NCI-H748 (cell line): ENCODE measurements around the gene PHYHD1.

Experiments
- DNase-seq: peaks from one replicate; lab custom pipeline; 2025; ENCODE audit not compliant: unreplicated experiment; lab: John Stamatoyannopoulos, UW

Gene PHYHD1

DNA sequence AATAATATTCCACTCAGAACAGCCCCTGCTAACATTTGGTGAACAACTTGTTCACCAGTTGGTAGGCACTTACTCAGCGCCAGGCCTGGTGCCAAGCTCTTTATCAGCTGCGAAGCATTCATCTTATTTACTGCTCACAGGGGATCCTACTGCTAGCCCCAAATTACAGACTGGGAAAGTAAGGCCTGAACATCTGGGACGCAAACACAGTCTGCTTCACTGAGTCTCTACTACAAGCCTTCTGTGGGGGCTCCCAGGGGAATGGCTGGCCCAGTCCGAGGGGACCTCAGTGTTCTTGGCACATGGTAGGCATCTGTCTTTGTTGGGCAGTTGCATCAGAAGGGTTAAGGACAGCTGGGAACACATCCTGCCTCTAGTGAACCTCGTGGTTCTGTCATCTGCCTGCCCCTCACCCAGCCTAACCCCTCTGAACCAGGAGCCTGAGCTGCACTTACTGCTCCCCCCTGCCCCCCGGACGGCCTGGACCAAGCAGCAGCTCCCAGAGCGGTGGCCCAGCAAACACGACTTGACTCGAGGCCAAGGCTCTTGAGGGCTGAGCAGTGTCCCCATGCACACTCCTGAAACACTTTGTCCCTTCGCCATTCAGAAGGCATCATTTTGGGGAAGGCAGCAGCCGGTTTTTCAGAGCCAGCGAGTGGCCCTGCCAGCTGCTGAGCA, at the start of gene PHYHD1:
TSS of gene PHYHD1 (plus strand) at position 602 of the 678 bp plus-strand sequence. CDS start 1,342 bp downstream, outside the sequence.
- DNase-seq = no peak

DNA sequence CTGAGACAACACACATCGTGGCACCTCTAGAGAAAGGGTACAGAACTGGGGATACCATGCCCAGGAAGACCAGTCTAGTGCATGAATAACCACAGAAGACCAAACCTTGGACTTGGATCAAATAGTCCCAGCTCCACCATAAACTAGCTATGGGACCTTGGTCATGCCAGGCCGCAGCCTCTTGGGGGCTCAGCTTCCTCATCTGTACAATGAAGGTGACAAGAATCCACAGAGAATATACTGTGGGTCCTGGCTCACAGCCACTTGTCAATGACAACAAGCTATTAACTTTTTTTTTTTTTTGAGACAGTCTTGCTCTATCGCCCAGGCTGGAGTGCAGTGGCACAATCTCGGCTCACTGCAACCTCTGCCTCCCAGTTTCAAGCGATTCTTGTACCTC, 42.9 kb upstream of the PHYHD1 start:
- no peak for DNase-seq

DNA sequence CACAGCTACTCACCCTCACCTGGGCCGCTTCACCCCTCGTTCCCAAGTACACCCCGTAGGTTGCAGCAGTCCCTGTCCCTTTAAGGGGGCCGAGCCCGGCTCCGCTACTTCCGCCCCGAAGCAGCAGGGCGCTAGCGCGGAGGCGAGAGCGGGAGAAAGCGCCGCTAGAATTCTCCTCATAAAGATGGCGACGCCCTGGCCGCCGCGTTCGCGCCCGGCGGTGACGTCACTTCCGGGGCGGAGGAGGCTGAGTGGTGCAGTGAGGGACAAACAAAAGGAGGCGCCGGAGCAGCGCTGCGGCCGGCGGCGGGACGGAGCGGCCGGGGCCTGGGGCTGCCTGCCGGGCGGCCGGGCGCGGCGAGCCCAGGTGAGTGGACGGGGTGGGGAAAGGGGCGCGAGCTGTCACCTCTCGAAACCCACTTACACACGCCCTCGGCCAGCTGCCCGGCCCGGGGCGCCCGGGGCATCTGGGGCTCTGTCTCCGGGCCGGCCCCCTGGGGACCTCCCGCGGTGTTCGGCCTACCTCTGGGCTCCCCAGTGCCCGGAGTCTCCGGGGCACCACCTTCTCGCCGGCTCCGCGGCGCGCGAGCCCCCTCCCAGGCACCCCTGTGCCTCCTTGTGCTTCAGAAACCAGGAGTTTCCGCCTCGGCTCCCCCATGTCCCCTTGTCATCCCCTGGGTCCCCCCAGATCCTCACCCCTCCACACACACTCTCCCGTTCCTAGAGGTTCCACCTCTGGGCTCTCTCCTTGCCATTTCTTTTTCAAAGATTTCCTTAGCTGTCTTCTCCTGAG, 38.7 kb upstream of the PHYHD1 start, which contains the start of the genes KYAT1 and LRRC8A:
TSS of gene KYAT1 (minus strand) at position 67 of the 793 bp plus-strand sequence. CDS start 36,545 bp downstream, outside the sequence.
TSS of gene LRRC8A (plus strand) at position 250 of the 793 bp plus-strand sequence. CDS start 25,032 bp downstream, outside the sequence.
- peak; percentile 99 for DNase-seq

DNA sequence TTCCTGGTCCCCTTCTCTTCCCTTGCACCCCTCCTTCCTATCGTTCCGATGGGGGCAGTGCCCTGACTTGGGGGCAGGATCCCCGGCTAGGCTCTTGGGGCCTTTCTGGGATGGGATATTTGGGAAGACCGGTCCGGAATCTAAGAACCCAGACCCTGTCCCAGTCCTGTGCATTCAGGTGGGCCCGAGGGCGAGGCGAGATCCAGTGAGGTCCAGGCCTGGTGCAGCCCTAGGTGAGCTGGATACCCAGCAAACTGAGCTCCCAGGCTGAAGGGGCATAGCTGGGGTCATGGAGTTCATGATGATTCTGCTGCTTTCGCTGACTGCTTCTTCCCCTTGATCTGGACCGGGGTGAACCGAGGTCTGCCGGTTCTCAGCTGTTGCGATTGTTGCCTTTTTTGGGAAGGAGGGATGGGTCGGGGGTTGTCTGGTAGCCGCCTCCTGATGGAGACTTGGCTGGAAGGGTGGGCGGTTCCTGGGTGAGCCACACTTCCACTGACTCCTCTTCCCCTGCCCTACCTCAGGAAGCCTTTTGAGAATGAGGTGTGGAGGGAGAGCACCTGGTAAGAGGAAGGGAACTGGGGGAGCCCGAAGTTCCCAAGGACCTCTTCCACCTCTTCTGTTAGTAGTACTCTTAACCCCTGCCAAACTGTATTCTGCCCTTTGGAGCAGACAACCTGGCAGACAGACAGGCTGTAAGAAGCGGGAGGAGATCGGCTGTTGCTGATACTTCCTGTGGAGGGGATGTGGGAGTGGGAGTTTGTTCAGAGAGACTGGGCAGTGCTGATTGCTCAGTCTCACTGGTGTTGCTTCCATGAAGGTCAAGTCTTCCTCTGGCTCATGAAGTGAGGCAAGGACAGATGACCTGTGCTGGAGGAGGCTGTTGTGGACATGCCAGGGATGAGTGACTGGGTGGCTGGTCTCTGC, 37.8 kb upstream of the PHYHD1 start:
- DNase-seq = peak; percentile 34

DNA sequence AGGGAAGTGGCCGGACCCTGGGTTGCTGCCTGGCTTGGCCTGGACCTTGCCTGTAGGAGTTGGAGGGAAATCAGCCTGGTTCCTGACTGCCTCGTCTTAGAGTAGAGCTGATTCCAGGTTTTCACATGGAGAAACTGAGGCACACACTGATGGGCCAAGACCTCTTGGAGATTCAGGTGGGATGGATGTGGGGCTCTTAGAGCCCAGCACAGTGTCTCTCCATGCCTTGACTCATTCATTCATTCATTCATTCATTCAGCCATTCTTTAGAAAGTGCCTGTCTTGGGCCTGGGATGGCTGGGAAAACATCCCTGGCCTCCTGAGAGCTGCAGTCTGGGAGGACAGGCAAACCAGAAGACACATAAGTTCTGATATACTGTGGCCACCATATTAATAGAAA, 36.6 kb upstream of the PHYHD1 start:
- DNase-seq = no peak

DNA sequence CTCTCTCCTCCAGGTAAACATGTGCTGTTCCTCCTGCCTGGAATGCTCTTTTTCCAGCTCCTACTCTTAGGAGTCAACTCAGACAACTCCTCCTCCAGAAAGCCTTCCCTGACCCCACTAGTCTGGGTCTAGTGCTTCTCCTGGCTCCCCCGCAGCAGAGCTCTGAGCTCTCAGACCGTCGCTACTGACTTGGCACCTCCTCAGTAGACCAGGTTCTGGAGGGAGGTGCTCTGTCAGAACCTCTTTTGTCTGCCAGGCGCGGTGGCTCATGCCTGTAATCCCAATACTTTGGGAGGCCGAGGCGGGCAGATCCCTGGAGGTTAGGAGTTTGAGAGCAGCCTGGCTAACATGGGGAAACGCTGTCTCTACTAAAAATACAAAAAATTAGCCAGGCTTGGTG, 35.4 kb upstream of the PHYHD1 start:
- no peak for DNase-seq

DNA sequence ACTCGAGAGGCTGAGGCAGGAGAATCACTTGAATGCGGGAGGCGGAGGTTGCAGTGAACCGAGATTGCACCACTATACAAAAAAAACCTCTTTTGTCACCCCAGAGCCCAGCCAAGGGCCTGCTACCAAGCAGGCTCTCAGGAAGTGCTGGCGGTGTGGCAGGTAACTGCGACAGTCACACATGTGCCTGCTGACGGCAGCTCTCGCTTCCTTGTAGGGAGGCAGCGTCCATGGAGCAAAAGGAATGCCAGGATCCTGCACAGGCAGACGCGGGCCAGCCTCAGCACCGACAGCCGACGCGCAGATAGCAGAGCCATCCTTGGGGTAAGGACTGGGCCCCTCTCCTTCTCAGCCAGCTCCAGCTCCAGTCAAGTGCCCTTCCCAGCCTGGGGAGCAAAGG, 35.0 kb upstream of the PHYHD1 start:
- no peak for DNase-seq

DNA sequence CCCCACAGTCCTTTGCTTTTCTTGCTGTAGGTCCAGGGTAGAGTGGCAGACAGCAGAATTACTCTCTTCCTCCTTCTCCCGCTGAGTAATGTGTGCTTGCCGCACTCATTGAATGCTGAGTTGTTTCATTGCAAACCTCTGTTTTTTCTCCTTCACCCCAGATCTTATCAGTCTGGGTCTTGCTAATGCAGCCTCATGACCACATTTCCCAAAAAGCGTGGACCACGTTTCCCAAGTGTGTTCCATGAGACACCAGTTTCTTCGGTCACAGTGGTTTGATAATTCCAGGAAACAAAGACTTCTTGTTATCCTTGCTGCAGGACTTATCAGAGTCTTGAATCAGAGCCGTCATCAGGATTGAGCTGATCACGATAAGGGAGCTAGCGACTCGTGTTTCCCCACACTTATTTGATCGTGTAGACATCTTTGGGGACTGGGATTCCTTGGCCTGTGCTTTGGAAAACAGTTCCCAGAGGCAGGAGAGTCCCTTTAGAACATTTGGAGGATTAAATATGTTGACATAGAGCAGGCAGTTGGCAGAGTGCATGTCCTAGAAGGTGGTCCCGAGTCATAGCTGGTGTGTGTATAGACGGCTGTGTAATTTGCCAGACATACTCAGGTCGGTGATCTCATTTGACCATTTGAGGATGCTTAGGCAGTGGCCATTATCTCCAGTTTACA, 34.4 kb upstream of the PHYHD1 start:
- no peak for DNase-seq

DNA sequence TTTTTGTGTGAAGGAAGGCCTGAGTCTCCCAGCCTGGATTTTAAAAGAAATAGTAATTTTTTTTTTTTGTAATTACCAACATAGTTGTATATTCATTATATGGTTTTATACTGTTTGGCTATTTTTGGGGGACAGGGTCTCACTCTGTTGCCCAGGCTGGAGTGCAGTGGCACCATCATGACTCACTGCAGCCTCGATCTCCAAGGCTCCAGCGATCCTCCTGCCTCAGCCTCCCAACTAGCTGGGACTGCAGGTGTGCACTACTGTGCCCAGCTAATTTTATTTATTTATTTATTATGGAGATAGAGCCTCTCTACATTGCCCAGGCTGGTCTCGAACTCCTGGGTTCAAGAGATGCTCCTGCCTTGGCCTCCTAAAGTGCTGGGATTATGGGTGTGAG, 33.7 kb upstream of the PHYHD1 start:
- DNase-seq = no peak

DNA sequence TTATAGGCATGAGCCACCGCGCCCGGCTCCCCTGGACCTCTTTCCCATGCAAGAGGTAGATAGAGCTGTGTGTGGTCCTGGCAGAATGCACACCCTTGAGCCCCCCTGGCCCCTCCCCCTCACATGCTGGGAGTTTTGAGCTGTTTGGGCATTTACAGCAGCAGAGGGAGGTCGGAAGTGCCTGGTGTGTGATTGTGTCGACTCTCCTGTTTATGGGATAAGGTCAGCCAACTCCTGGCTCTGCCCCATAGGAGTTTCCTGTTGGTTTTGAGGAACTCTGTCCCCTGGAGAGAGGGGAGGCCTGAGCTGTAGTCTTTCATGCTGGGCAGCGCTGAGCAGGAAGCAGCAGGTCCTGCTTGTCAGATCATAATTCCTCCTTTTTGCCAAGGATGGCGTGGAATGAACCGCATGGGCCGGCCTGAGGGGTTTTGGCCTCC, 32.9 kb upstream of the PHYHD1 start:
- no peak for DNase-seq

DNA sequence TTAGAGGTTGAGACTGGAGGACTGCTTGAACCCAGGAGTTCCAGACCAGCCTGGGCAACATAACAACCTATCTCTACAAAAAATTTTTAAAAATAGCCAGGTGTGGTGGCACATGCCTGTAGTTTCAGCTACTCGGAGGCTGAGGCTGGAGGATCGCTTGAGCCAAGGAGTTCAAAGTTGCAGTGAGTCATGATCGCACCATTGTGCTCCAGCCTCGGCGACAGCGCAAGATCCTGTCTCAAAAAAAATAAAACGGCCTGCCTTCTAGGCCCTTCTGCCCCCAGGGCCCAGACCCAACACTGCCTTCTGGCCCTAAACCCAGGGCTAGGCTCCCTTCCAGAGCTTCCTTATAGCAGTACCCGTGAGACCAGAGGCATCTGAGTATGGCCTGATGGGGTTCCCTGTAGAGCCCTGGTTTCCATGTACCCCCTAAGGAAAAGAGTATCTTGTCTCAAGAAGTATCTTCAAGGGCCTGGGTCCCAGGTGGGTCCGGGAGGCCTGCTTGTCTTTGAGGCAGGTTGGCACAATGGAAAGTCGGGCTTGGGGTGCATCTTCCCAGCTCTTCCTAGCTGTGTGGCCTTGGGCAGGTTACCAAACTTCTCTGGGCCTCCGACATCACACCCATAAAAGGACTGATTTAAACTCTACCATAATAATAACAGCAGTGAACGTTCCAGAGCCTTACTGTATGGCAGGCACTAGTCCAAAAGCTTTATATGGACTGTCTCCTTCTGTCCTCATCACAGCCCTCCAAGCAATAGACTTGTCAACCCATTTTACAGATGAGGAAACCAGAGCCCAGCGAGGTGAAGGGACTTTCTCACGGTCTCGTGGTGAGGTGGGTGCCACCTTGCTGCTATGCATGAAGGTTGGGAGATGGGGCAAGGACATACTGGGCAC, 29.2 kb upstream of the PHYHD1 start:
- no peak for DNase-seq

DNA sequence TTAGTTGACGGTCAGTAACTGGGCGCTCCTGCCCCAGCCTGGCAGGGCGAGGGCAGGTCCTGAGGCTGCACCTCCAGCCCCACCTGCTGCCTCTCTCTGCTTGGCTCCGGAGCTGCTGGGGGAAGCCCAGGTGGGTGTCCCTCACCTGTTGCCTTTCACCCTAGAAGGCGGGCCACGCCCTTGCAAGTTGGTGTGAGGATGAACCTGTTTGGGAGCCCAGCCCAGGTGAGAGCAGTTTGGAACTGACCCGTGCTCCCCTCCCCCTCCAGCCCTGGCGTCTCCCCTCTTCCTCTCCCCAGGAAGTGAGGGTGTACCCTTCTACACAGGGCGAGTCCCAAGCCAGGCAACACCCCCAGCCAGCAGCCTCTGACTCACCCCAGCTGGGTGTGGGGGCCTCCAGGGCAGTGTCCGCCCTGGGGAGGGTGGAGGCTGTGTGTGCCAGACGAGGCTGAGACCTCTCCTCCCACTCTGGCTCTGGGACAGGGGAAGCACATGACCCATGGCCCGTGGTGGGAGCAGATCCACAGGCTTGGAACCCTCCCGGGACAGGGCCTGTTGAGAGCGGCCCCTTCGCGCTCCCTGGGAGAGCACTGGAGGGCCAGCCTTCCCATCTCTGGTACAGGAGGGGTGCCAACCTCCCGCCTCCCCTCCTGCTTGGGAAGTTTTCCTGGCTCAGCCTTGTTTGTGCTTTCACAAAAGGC, 28.4 kb upstream of the PHYHD1 start:
- DNase-seq = no peak

DNA sequence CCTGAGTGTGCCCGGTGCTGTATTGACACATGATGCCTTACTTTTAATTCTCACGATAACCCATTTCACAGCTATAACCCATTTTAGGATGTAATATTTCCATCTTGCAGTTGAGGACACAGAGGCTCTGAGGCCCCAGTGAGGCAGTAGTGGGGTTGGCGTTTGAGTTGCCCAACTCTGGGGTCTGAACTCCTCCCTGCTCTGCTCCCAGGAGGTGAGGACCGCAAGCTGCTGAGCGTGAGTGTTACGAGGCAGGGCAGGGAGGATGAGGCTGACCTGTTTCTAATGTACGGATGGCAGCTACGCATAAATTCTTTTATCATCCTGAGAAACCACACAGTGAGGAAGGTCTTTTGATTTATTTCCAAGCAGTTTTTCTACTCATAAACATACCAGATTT, 27.4 kb upstream of the PHYHD1 start:
- DNase-seq = no peak

DNA sequence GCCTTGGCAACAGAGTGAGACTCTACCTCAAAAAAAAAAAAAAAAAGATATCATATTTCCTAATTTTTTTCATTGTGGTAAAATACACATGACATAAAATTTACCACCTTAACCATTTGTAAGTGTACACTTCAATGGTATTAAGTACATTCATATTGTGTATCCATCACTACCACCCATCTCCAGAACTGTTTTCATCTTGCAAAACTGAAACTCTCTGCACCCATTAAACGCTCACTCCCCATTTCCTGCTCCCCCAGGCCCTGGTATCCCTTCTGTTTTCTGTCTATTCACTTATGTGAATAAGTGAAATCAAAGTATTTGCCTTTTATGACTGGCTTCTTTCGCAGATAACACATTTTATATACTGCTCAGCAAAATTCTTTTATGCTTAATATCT, 26.0 kb upstream of the PHYHD1 start:
- DNase-seq = no peak

DNA sequence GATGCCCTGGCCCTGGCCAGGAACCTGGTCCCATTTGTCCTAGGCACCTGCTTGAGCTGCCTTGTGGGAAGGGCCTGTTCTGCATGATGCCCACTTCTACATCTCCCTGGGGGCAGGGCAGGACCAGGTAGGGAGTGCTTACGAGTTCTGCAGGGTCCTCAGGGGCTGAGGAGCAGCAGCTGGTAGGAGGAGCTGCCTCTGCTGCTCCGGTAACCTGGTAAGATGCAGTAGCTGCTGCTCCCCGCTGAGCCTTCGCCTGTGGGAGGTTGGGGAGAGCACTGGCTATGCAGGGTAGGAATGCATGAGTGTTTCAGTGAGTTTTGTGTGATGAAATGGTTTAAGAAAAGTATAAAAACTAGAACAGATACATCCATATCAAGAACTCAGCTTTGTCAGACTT, 25.2 kb upstream of the PHYHD1 start:
- no peak for DNase-seq

DNA sequence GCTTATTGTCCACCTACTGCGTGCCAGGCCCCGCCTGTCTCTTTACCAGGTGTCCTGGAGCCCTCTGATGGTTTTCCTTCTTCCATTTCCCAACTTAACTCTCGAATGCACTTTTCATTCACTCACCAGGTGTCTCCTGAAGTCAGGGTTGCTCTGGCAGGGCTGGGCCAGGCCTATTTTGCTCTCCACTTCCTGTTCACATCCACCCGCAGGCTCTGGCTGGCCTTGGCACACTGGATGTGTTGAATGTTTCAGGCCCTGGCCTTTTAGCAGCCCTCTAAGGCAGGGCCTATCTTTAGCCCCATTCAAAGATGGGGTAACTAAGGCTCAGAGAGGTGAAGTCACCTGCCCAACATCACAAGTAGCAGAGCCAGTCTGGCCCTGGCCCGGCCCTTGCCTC, 22.4 kb upstream of the PHYHD1 start:
- no peak for DNase-seq

DNA sequence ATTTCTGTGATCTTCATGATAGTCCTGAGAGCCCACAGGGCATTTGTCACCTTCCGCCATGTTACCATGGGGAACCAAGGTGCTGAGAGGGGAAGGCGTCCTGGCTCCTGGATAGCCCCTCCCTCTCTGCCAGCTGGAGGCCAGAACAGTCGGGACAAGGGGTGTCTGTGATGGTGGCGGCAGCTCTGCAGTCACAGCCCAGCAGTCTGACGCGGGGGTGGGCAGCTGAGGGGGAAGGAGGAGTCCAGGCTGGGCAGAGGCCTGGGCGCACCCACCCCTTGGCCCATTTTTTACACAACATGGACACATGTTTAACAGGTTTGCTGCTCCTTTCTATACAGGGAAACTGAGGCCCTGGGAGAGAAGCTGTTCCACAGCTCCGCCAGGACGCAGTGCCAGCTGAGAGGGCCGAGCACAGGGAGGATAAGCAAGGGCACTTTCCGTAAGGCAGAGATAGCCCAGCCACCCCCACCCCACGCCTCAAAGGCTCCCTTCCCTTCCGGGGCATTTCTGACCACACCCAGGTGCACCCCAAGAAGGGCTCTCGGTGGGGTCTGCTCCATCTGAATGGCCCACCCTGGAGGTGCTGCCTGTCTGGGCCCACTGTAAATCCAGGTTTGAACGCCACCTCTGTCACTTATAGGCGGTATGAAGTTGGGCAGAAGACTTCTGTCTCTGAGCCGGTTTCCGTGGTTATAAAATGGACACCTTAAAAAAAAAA, 21.8 kb upstream of the PHYHD1 start:
- no peak for DNase-seq

DNA sequence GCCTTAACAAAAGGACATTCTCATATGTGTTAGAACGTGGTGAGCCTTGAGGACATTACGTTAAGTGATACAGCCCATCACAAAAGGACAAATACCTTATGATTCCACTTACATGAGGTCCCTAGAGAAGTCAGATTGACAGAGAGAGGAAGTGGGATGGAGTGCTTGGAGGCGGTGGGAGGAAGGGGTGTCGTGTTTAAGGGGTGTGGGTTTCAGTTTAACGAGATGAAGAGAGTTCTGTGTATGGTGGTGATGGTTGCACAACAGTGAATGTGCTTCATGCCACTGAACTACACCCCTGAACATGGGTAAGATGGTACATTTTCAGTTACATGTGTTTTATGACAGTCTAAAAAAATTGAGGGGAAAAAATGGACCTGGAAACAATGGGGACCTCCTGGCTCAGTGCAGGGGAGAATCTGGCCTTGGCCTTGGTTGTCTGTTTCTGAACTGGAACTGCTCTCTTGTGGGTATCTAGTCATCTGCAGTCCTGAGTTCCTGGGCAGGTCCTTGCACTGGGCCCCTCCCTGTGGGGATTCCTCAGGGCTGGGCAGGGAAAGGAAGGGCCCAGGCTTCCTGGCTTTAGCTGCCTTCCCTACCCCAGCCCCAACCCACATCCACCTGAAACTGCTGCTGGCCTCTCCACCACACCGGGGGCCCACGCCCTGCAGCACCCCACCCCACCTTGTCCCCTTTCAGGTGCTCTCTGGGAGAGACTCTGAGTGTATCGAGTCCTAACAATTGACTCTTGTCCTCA, 21.0 kb upstream of the PHYHD1 start:
- DNase-seq = no peak
